CD8-positive, alpha-beta memory T cell (primary cell): ENCODE measurements around the gene SUB1. TPM values are rescaled to one million over a fixed set of nuclear protein-coding genes. Genes with fewer than 3 reads are reported as not detected.
"Not testable (repeated sequence)": the region's sequence is repeated elsewhere in the genome, so short reads cannot be mapped to it uniquely, and the experiment has no call there.

Experiments
- CTCF ChIA-PET: fragments of 350-600 bp; sonication (Branson Sonifier 250); formaldehyde crosslinking; loops from one replicate; lab custom pipeline; 2021; ENCODE audit warnings: antibody characterized with exemption; lab: Charles Lee
- POLR2A ChIA-PET: fragments of 350-600 bp; sonication (Branson Sonifier 250); formaldehyde crosslinking; loops from one replicate; lab custom pipeline; 2021; ENCODE audit warnings: antibody characterized with exemption; lab: Charles Lee
- DNase-seq, 5 donors: peaks; one replicate each; pipeline versions ENCODE4 v3.0.0 to v3.0.0-alpha.2; 2020 to 2022; ENCODE audit warnings: mixed read lengths in 1 of 5
- H3K27ac ChIP-seq: one replicate; pipeline ENCODE4 v1.7.0; 2013; ENCODE audit warnings: low read depth, mild to moderate bottlenecking, low read length, moderate library complexity
- H3K27me3 ChIP-seq: 2 replicates; pipeline ENCODE4 v1.7.0; 2013; ENCODE audit warnings: low read length, mild to moderate bottlenecking; ENCODE audit not compliant: insufficient read depth, poor library complexity, severe bottlenecking
- H3K36me3 ChIP-seq: 2 replicates; pipeline ENCODE4 v1.7.0; 2013; ENCODE audit warnings: mild to moderate bottlenecking, low read length, moderate library complexity; ENCODE audit not compliant: insufficient read depth
- H3K4me1 ChIP-seq: 2 replicates; pipeline ENCODE4 v1.7.0; 2013; ENCODE audit warnings: mild to moderate bottlenecking, low read length, moderate library complexity; ENCODE audit not compliant: insufficient read depth
- H3K4me3 ChIP-seq: 2 replicates; pipeline ENCODE4 v1.7.0; 2013; ENCODE audit warnings: mild to moderate bottlenecking, low read length
- H3K9me3 ChIP-seq: 2 replicates; pipeline ENCODE4 v1.7.0; 2013; ENCODE audit warnings: mild to moderate bottlenecking, low read length
- H3K27ac Mint-ChIP-seq, 8 donors: one replicate each; pipeline ENCODE4 v1.8.0; 2020 to 2021; ENCODE audit warnings: mixed read lengths in 8 of 8, mild to moderate bottlenecking in 6 of 8, inconsistent platforms in 3 of 8, moderate library complexity in 3 of 8
- H3K27me3 Mint-ChIP-seq, 2 donors: one replicate each; pipeline ENCODE4 v1.8.0; 2020 to 2021; ENCODE audit warnings: mixed read lengths in 2 of 2, mild to moderate bottlenecking in 1 of 2, moderate library complexity in 1 of 2
- H3K36me3 Mint-ChIP-seq, 3 donors: one replicate each; pipeline ENCODE4 v1.8.0; 2020 to 2021; ENCODE audit warnings: mixed read lengths in 3 of 3, inconsistent platforms in 1 of 3, mild to moderate bottlenecking in 1 of 3
- H3K4me1 Mint-ChIP-seq, 3 donors: one replicate each; pipeline ENCODE4 v1.8.0; 2020 to 2021; ENCODE audit warnings: mixed read lengths in 3 of 3, inconsistent platforms in 1 of 3, mild to moderate bottlenecking in 1 of 3
- H3K4me3 Mint-ChIP-seq, 7 donors: one replicate each; pipeline ENCODE4 v1.8.0; 2020 to 2021; ENCODE audit warnings: mixed read lengths in 7 of 7, mild to moderate bottlenecking in 6 of 7, moderate library complexity in 4 of 7, inconsistent platforms in 2 of 7
- H3K9me3 Mint-ChIP-seq, 5 donors: one replicate each; pipeline ENCODE4 v1.8.0; 2020 to 2022; ENCODE audit warnings: mixed read lengths in 5 of 5, mild to moderate bottlenecking in 3 of 5, moderate library complexity in 2 of 5, inconsistent platforms in 1 of 5
- polyA plus RNA-seq: library from polyadenylated mRNA; unstranded; fragments of 300-500 nt; fragmentation: Illumina TruSeq; gene quantifications from one replicate; pipeline ENCODE4 v1.2.3, GENCODE V29; 2021
- total RNA-seq, 2 experiments: library from RNA; stranded (reverse); gene quantifications; one replicate each; pipeline ENCODE4 v1.2.3, GENCODE V29; 2021

The SUB1 gene
- total and polyA plus RNA-seq, 3 experiments from 2014 or later, result 476 to 511 (median 484) TPM

GRCh38 chr5:32618962-32619361 is 33.6 kb downstream of the SUB1 start:
- H3K4me1 Mint-ChIP-seq, result no peaks in the 10 kb centered on the region
- Histone ChIP-seq H3K36me3 (no peaks in the 10 kb centered on the region), H3K4me1 (no peaks in the 10 kb centered on the region), H3K9me3 (no peaks in the 10 kb centered on the region), H3K4me3 (no peak overlapping the region), H3K27ac (no peak overlapping the region), H3K27me3 (no peaks in the 10 kb centered on the region)
- H3K27me3 Mint-ChIP-seq, result peaks cover 0 to 1% of the 10 kb centered on the region in 2 donors
- H3K27ac Mint-ChIP-seq, result no peak overlapping the region
- no peaks in the 10 kb centered on the region for H3K9me3 Mint-ChIP-seq
- H3K4me3 Mint-ChIP-seq, result no peak overlapping the region
- CTCF ChIA-PET, result no interaction called here
- POLR2A ChIA-PET, result no interaction called here
- peaks cover 0 to 2% (median 2%) of the 10 kb centered on the region in 3 donors for H3K36me3 Mint-ChIP-seq
- DNase-seq, result no peak

GRCh38 chr5:32621256-32621655 is 35.9 kb downstream of the SUB1 start:
- Mint-ChIP-seq H3K27me3 (peaks cover 1 to 4% of the 10 kb centered on the region in 2 donors), H3K36me3 (peaks cover 0 to 2% (median 2%) of the 10 kb centered on the region in 3 donors), H3K9me3 (no peaks in the 10 kb centered on the region), H3K4me3 (no peak overlapping the region), H3K4me1 (no peaks in the 10 kb centered on the region), H3K27ac (no peak overlapping the region)
- Histone ChIP-seq H3K27ac (no peak overlapping the region), H3K4me3 (no peak overlapping the region), H3K9me3 (no peaks in the 10 kb centered on the region), H3K4me1 (no peaks in the 10 kb centered on the region), H3K36me3 (no peaks in the 10 kb centered on the region), H3K27me3 (no peaks in the 10 kb centered on the region)
- POLR2A ChIA-PET, result no interaction called here
- CTCF ChIA-PET, result interaction anchor here (0.7 kb wide), 1 partner anchor 31 kb away, joined by 3 read pairs; no protein-coding TSS in a partner anchor
- no peak for DNase-seq

- Mint-ChIP-seq H3K27me3 (peaks cover 7 to 9% of the 10 kb centered on the region in 2 donors), H3K27ac (no peak overlapping the region), H3K9me3 (no peaks in the 10 kb centered on the region), H3K36me3 (peaks cover 0 to 2% (median 0%) of the 10 kb centered on the region in 3 donors), H3K4me3 (no peak overlapping the region), H3K4me1 (no peaks in the 10 kb centered on the region)
- H3K27me3 ChIP-seq, result no peaks in the 10 kb centered on the region
- no peaks in the 10 kb centered on the region for H3K9me3 ChIP-seq
- no peaks in the 10 kb centered on the region for H3K4me1 ChIP-seq
- no peak overlapping the region for H3K4me3 ChIP-seq
- no peaks in the 10 kb centered on the region for H3K36me3 ChIP-seq
- ChIA-PET POLR2A (no interaction called here), CTCF (no interaction called here)
- no peak overlapping the region for H3K27ac ChIP-seq
- no peak for DNase-seq
Observed at GRCh38 chr5:32625106-32625505, 39.7 kb downstream of the SUB1 start.

GRCh38 chr5:32625547-32625946 is 40.2 kb downstream of the SUB1 start:
- H3K4me3 ChIP-seq, result no peak overlapping the region
- POLR2A ChIA-PET, result no interaction called here
- Mint-ChIP-seq H3K9me3 (no peaks in the 10 kb centered on the region), H3K27ac (no peak overlapping the region), H3K4me1 (no peaks in the 10 kb centered on the region), H3K27me3 (peaks cover 9 to 10% of the 10 kb centered on the region in 2 donors), H3K4me3 (no peak overlapping the region), H3K36me3 (peaks cover 0 to 2% (median 0%) of the 10 kb centered on the region in 3 donors)
- H3K27me3 ChIP-seq, result no peaks in the 10 kb centered on the region
- DNase-seq, result no peak
- CTCF ChIA-PET, result no interaction called here
- no peaks in the 10 kb centered on the region for H3K36me3 ChIP-seq
- no peaks in the 10 kb centered on the region for H3K4me1 ChIP-seq
- no peak overlapping the region for H3K27ac ChIP-seq
- H3K9me3 ChIP-seq, result no peaks in the 10 kb centered on the region

- Histone ChIP-seq H3K27ac (no peak overlapping the region), H3K4me3 (no peak overlapping the region), H3K36me3 (no peaks in the 10 kb centered on the region), H3K9me3 (no peaks in the 10 kb centered on the region), H3K4me1 (no peaks in the 10 kb centered on the region), H3K27me3 (no peaks in the 10 kb centered on the region)
- no peak overlapping the region for H3K27ac Mint-ChIP-seq
- H3K9me3 Mint-ChIP-seq, result no peaks in the 10 kb centered on the region
- POLR2A ChIA-PET, result no interaction called here
- peaks cover 12 to 13% of the 10 kb centered on the region in 2 donors for H3K27me3 Mint-ChIP-seq
- H3K36me3 Mint-ChIP-seq, result no peaks in the 10 kb centered on the region
- H3K4me1 Mint-ChIP-seq, result no peaks in the 10 kb centered on the region
- no peak overlapping the region for H3K4me3 Mint-ChIP-seq
- no peak for DNase-seq
- CTCF ChIA-PET, result no interaction called here
Observed at GRCh38 chr5:32627219-32627870, 42.0 kb downstream of the SUB1 start.

- Histone ChIP-seq H3K9me3 (no peaks in the 10 kb centered on the region), H3K4me1 (no peaks in the 10 kb centered on the region), H3K4me3 (no peak overlapping the region), H3K27me3 (no peaks in the 10 kb centered on the region), H3K36me3 (no peaks in the 10 kb centered on the region), H3K27ac (no peak overlapping the region)
- Mint-ChIP-seq H3K36me3 (no peaks in the 10 kb centered on the region), H3K4me3 (no peak overlapping the region), H3K4me1 (no peaks in the 10 kb centered on the region), H3K9me3 (no peaks in the 10 kb centered on the region), H3K27ac (no peak overlapping the region), H3K27me3 (peaks cover 12% of the 10 kb centered on the region in 2 donors)
- ChIA-PET POLR2A (no interaction called here), CTCF (no interaction called here)
- no peak for DNase-seq
Observed at GRCh38 chr5:32628049-32628844, 42.9 kb downstream of the SUB1 start.

- Histone ChIP-seq H3K27ac (no peak overlapping the region), H3K36me3 (no peaks in the 10 kb centered on the region), H3K27me3 (no peaks in the 10 kb centered on the region), H3K4me3 (no peak overlapping the region), H3K9me3 (no peaks in the 10 kb centered on the region), H3K4me1 (no peaks in the 10 kb centered on the region)
- Mint-ChIP-seq H3K27ac (no peak overlapping the region), H3K36me3 (no peaks in the 10 kb centered on the region), H3K27me3 (peaks cover 11 to 12% of the 10 kb centered on the region in 2 donors), H3K4me3 (no peak overlapping the region), H3K9me3 (no peaks in the 10 kb centered on the region), H3K4me1 (no peaks in the 10 kb centered on the region)
- ChIA-PET CTCF (no interaction called here), POLR2A (no interaction called here)
- no peak for DNase-seq
Observed at GRCh38 chr5:32630867-32631491, 45.6 kb downstream of the SUB1 start.

- H3K9me3 ChIP-seq, POLR2A ChIA-PET, H3K27me3 ChIP-seq, H3K4me3 ChIP-seq, H3K27me3 Mint-ChIP-seq, H3K27ac ChIP-seq, H3K4me1 ChIP-seq, H3K4me3 Mint-ChIP-seq, H3K27ac Mint-ChIP-seq, H3K4me1 Mint-ChIP-seq, H3K36me3 Mint-ChIP-seq, DNase-seq, CTCF ChIA-PET, H3K9me3 Mint-ChIP-seq, H3K36me3 ChIP-seq: not testable (repeated sequence)
Observed at GRCh38 chr5:32633017-32633416, 47.7 kb downstream of the SUB1 start.
